HL-60 (cell line): ENCODE results near the gene IL4R.

Experiments used
- DNase-seq, 2 experiments: peaks; one replicate each; pipeline ENCODE4 v3.0.0-alpha.2; 2010 to 2020; ENCODE audit warnings: low read depth in 1 of 2, low spot score in 1 of 2
- H3K27ac ChIP-seq: fragments of 250-450 bp; sonication (Bioruptor Pico); replicated peaks from 2 replicates; pipeline ENCODE4 v1.5.1; 2020; ENCODE audit warnings: mild to moderate bottlenecking, moderate library complexity
- H3K27me3 ChIP-seq: fragments of 250-450 bp; sonication (Bioruptor Pico); 2 replicates; pipeline ENCODE4 v1.5.1; 2021; ENCODE audit warnings: mild to moderate bottlenecking, moderate library complexity; ENCODE audit not compliant: insufficient read depth, poor library complexity, severe bottlenecking
- H3K4me3 ChIP-seq: replicated peaks from 2 replicates; pipeline ENCODE4 v1.5.1; 2011; ENCODE audit warnings: mild to moderate bottlenecking, control low read depth, low read length; ENCODE audit not compliant: insufficient read depth
- CTCF ChIP-seq: IDR thresholded peaks from one replicate; pipeline ENCODE4 v1.5.1; 2011; ENCODE audit warnings: low read length, control low read depth, inconsistent platforms; ENCODE audit not compliant: insufficient read depth
- GABPA ChIP-seq: IDR thresholded peaks from 2 replicates; pipeline ENCODE4 v1.6.1; 2012; ENCODE audit warnings: low read depth
- POLR2AphosphoS5 ChIP-seq: IDR thresholded peaks from 2 replicates; pipeline ENCODE4 v1.6.1; 2012; ENCODE audit warnings: low read depth
- SPI1 ChIP-seq: IDR thresholded peaks from 2 replicates; pipeline ENCODE4 v1.6.1; 2012; ENCODE audit warnings: low read depth, mild to moderate bottlenecking, borderline replicate concordance
- TF ChIP-seq, protein P1 (sequence below): IDR thresholded peaks from 2 replicates; pipeline ENCODE4 v1.6.1; 2012; ENCODE audit warnings: low read depth; ENCODE audit not compliant: insufficient replicate concordance

IL4R gene

DNA sequence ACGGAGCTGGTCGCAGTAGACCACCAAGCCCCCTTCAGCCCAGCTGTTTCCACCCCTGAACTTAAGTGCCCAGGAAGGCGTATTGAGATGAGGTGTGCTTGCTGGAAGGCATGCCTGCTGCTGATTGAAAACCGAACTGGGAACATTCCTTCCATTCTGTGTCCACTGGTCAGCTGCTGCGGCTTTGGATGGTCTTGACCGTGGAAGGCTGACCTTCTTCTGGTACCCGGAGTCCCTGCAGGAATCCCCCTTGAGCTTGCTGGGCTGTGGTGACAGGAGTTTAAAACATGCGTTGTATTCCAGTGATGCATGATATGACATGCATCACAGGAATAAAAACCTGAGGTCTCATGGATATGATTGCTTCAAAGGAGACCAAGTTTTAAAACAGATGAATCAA is 31.4 kb downstream of the IL4R start:
- Histone ChIP-seq H3K4me3 (no peak overlapping the region), H3K27me3 (no peaks in the 10 kb centered on the region), H3K27ac (no peak overlapping the region)
- TF ChIP-seq CTCF (no peak), GABPA (no peak), SPI1 (no peak), POLR2AphosphoS5 (no peak)
- TF ChIP-seq, protein P1, sequence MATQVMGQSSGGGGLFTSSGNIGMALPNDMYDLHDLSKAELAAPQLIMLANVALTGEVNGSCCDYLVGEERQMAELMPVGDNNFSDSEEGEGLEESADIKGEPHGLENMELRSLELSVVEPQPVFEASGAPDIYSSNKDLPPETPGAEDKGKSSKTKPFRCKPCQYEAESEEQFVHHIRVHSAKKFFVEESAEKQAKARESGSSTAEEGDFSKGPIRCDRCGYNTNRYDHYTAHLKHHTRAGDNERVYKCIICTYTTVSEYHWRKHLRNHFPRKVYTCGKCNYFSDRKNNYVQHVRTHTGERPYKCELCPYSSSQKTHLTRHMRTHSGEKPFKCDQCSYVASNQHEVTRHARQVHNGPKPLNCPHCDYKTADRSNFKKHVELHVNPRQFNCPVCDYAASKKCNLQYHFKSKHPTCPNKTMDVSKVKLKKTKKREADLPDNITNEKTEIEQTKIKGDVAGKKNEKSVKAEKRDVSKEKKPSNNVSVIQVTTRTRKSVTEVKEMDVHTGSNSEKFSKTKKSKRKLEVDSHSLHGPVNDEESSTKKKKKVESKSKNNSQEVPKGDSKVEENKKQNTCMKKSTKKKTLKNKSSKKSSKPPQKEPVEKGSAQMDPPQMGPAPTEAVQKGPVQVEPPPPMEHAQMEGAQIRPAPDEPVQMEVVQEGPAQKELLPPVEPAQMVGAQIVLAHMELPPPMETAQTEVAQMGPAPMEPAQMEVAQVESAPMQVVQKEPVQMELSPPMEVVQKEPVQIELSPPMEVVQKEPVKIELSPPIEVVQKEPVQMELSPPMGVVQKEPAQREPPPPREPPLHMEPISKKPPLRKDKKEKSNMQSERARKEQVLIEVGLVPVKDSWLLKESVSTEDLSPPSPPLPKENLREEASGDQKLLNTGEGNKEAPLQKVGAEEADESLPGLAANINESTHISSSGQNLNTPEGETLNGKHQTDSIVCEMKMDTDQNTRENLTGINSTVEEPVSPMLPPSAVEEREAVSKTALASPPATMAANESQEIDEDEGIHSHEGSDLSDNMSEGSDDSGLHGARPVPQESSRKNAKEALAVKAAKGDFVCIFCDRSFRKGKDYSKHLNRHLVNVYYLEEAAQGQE = no peak
- DNase-seq = no peak

DNA sequence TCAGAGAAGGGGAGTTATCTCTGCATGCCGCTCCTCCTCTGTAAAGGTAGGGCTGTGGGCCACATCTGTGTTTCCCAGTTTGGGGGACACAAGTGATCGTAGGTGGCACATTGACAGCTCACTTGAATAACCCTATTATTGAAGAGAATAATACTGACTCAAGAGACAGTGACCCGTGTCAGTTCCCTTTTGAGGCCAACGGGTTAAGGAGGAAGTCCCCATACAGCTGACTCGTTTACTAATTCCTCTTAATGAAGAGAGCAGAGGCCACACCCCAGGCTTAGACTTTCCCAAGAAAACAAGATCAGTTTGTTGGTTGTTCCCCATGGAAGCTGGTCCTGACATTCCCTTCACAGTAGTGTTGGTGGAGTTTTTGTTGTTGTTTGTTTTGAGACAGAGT is 33.0 kb downstream of the IL4R start:
- Histone ChIP-seq H3K27ac (peak overlapping the region; percentile 47), H3K4me3 (no peak overlapping the region), H3K27me3 (no peaks in the 10 kb centered on the region)
- peak in 1 of 2 experiments; percentile 74 for DNase-seq
- TF ChIP-seq SPI1 = peak; percentile 91
- no peak for TF ChIP-seq GABPA

- peak in 1 of 2 experiments; percentile 54 for DNase-seq
- Histone ChIP-seq H3K27me3 (no peaks in the 10 kb centered on the region), H3K27ac (no peak overlapping the region), H3K4me3 (no peak overlapping the region)
- TF ChIP-seq SPI1 (no peak), POLR2AphosphoS5 (no peak), GABPA (no peak), CTCF (no peak)
- TF ChIP-seq, protein P1 = no peak
Observed at GRCh38 chr16:27347930-27348685, 34.3 kb downstream of the IL4R start.

DNA sequence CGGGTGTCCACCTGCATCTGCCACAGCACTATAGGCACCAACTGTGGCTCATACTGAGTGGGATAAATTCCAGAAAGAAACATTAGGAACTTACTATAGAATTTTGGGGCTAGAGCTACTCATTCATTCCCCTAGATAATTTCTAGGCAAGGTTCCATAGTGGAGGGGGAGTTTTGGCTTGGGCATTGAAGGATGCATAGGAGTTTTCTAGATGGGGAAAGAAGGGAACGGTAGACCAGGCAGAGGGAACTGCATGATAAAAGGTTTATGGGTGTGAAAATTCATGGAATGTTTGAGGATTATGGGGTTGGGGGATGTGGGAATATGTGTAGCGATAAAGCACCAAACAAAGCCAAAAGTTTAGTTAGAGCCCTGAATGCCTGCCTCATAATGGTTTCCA is 35.5 kb downstream of the IL4R start:
- Histone ChIP-seq H3K27me3 (no peaks in the 10 kb centered on the region), H3K27ac (no peak overlapping the region), H3K4me3 (no peak overlapping the region)
- no peak for DNase-seq
- TF ChIP-seq SPI1 (no peak), POLR2AphosphoS5 (no peak), GABPA (no peak), CTCF (no peak)
- TF ChIP-seq, protein P1 = no peak
